NCI-H1092 treated with DMSO at 0.1 percent for 48 hours (cell line): ENCODE measurements around the gene ZDHHC7.
"Not testable (repeated sequence)": the region's sequence is repeated elsewhere in the genome, so short reads cannot be mapped to it uniquely, and the experiment has no call there.

Experiments used
- DNase-seq: peaks from one replicate; lab custom pipeline; 2025; lab: John Stamatoyannopoulos, UW

Gene ZDHHC7

GRCh38 chr16:85010931-85011845, at the start of gene ZDHHC7:
TSS of gene ZDHHC7 (minus strand) at chr16:85011535. CDS start at chr16:84990618, 20,917 bp downstream.
- DNase-seq = peak; percentile 77

GRCh38 chr16:85058909-85059308, 47.6 kb upstream of the ZDHHC7 start:
- DNase-seq = no peak

GRCh38 chr16:85057948-85058347, 46.6 kb upstream of the ZDHHC7 start:
- DNase-seq = peak; percentile 15

- DNase-seq = no peak
Observed at GRCh38 chr16:85057212-85057889, 46.0 kb upstream of the ZDHHC7 start.

- no peak for DNase-seq
Observed at GRCh38 chr16:85056211-85056748, 44.9 kb upstream of the ZDHHC7 start.

GRCh38 chr16:85055493-85056210, 44.3 kb upstream of the ZDHHC7 start:
- no peak for DNase-seq

- DNase-seq = no peak
Observed at GRCh38 chr16:85054948-85055492, 43.7 kb upstream of the ZDHHC7 start.

- not testable (repeated sequence) for DNase-seq
Observed at GRCh38 chr16:85054321-85054720, 43.0 kb upstream of the ZDHHC7 start.

GRCh38 chr16:85052536-85052935, 41.2 kb upstream of the ZDHHC7 start:
- DNase-seq = no peak

- DNase-seq = no peak
Observed at GRCh38 chr16:85051683-85052082, 40.3 kb upstream of the ZDHHC7 start.

- no peak for DNase-seq
Observed at GRCh38 chr16:85051067-85051581, 39.8 kb upstream of the ZDHHC7 start.

- no peak for DNase-seq
Observed at GRCh38 chr16:85049706-85050305, 38.5 kb upstream of the ZDHHC7 start.

- peak; percentile 45 for DNase-seq
Observed at GRCh38 chr16:85048921-85049562, 37.7 kb upstream of the ZDHHC7 start.

GRCh38 chr16:85047867-85048455, 36.6 kb upstream of the ZDHHC7 start:
- no peak for DNase-seq

- DNase-seq = no peak
Observed at GRCh38 chr16:85046931-85047866, 35.9 kb upstream of the ZDHHC7 start.

GRCh38 chr16:85046472-85046916, 35.2 kb upstream of the ZDHHC7 start:
- no peak for DNase-seq

GRCh38 chr16:85045641-85046471, 34.5 kb upstream of the ZDHHC7 start:
- no peak for DNase-seq

- no peak for DNase-seq
Observed at GRCh38 chr16:85045077-85045476, 33.7 kb upstream of the ZDHHC7 start.
